22Rv1 (cell line): ENCODE data around the gene ZNF689.

Experiments
- H3K27ac ChIP-seq: fragments of 450-650 bp; 2 replicates; pipeline ENCODE4 v1.5.1; 2017
- ZFX ChIP-seq: fragments of 450-650 bp; IDR thresholded peaks from 2 replicates; pipeline ENCODE4 v1.6.1; 2017; ENCODE audit warnings: antibody characterized with exemption, borderline replicate concordance
- TF ChIP-seq, protein P1 (sequence below): fragments of 450-650 bp; IDR thresholded peaks from 2 replicates; pipeline ENCODE4 v1.5.1; 2017; ENCODE audit warnings: mild to moderate bottlenecking

ZNF689 gene

GRCh38 chr16:30566531-30566930 lies 43.7 kb downstream of the ZNF689 start:
- H3K27ac ChIP-seq, result no peak overlapping the region

DNA sequence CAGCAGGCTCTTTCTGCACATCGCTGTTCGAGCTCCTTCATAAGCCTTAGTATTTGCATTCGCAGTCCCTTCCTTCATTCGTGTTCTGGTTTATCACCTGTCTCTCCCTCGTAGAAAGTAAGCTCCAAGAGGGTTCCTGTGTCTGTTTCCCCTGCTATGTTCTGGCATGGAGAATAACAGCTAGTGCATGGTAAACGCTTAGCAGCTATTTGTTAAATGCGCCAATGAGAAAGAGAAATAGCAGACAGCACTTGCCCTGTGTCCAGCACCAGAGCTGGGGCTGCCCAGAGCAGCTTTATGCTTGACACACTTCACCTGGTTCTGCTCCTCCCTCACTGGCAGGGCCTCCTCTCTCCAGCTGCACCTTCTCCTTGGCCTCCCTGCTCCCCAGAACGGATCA lies 44.2 kb downstream of the ZNF689 start:
- H3K27ac ChIP-seq, result no peak overlapping the region
- TF ChIP-seq, protein P1, sequence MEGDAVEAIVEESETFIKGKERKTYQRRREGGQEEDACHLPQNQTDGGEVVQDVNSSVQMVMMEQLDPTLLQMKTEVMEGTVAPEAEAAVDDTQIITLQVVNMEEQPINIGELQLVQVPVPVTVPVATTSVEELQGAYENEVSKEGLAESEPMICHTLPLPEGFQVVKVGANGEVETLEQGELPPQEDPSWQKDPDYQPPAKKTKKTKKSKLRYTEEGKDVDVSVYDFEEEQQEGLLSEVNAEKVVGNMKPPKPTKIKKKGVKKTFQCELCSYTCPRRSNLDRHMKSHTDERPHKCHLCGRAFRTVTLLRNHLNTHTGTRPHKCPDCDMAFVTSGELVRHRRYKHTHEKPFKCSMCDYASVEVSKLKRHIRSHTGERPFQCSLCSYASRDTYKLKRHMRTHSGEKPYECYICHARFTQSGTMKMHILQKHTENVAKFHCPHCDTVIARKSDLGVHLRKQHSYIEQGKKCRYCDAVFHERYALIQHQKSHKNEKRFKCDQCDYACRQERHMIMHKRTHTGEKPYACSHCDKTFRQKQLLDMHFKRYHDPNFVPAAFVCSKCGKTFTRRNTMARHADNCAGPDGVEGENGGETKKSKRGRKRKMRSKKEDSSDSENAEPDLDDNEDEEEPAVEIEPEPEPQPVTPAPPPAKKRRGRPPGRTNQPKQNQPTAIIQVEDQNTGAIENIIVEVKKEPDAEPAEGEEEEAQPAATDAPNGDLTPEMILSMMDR, result no peak
- no peak for TF ChIP-seq ZFX

More at GRCh38 chr16:30566531-30566930, 43.7 kb downstream of the ZNF689 start:
- TF ChIP-seq ZFX, result no peak
- TF ChIP-seq, protein P1, result no peak

DNA sequence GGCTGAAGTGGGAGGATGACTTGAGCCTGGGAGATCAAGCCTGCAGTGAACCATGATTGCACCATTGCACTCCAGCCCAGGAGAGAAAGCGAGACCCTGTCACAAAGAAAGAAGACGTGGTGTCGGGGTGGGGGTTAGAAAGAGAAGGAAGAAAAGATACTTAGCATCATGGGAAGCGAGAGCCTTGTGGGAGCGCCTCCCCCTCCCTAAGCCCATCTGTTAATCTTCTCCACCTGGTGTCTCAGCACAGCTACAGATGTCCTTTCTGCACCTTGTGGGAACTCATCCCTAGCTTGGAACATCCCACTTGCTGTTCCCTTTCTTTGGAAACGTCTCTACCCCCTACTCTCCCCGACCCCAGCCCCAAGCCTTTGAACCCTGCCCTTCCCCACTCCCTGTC lies 44.7 kb downstream of the ZNF689 start:
- TF ChIP-seq ZFX, result no peak
- TF ChIP-seq, protein P1, result no peak
- no peak overlapping the region for H3K27ac ChIP-seq

DNA sequence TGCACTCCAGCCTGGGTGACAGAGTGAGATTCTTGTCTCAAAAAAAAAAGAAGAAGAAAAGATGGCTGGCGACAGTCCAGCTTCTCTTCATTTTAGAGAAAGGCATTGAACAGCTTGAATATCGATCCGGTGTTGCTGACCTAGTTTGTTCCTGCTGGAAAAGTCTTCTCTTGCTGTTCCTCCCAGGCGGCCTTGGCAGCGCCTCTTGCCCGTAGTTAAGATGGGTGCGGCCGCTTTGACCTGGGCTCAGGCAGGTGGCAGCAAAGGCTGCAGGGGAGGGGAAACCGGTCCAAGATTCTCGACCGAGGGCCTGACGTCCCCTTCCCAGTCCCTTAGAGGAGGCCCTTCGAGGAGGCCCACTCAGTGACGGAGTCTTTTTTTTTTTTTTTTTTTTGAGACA lies 48.2 kb downstream of the ZNF689 start:
- no peak for TF ChIP-seq ZFX
- TF ChIP-seq, protein P1, result peak; percentile 11; the same call in 1 of the 2 replicates
- H3K27ac ChIP-seq, result peak overlapping the region; percentile 66

DNA sequence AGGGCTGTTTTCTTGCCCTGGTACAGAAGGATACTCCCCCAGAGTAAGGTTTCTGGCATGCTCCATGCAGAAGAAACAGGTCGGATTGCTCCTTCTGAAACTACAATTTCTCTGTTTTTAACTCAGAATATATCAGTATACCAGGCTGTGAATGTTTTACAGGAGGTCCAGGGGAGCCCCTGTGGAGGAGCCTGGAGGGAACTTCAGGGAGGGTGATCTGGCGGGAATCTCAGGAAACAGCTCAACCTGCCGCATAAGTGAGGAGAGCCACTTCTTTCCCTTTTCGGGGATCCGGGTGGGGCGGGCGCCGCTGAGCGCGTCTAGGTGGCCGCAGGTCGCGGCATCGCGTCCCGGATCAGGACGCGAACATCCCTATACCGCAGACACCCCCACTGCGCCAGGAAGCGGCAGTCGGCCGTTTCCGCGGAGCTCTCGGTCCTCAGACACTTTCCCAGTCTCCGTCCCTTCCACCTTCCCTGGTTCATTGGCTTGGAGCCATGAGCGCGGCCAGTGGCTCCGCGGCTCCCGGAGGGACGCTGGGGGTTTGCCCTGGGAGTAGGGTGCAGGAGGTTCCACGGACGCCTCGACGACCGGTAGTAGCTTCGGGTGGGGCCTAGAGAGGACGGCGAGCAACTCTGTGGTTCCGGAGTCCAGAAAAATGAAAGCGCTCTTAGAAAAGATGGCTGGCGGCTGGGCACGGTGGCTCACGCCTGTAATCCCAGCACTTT lies 48.9 kb downstream of the ZNF689 start:
- TF ChIP-seq ZFX, result no peak
- TF ChIP-seq, protein P1, result no peak
- peak overlapping the region; percentile 66 for H3K27ac ChIP-seq

DNA sequence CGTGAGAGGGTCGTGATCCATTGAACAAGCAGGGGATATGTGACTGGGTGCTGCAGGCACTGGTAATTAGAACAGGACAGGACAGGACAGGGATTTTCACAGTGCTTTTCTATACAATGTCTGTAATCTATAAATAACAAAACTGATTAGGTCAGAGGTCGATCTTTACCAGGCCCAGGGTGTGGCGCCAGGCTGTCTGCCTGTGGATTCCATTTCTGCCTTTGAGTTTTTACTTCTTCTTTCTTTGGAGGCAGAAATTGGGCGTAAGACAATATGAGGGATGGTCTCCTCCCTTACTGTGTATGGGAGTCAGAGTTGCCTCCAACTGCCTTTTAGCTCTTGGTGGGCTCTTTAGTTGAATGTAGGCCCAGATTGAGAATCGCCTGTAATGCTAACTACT lies 50.5 kb downstream of the ZNF689 start:
- peak overlapping the region; percentile 94 for H3K27ac ChIP-seq
- TF ChIP-seq, protein P1, result no peak
- TF ChIP-seq ZFX, result no peak

GRCh38 chr16:30558789-30559377 lies 51.3 kb downstream of the ZNF689 start:
- TF ChIP-seq ZFX, result no peak
- TF ChIP-seq, protein P1, result no peak
- H3K27ac ChIP-seq, result peak overlapping the region; percentile 94
